Cardiac fibroblast (primary cell): ENCODE results near the gene AMDHD2.

Experiments
- DNase-seq, 2 donors: peaks; one replicate each; pipeline versions ENCODE4 v3.0.0 to v3.0.0-alpha.2; 2010; ENCODE audit warnings: low read depth in 2 of 2
- H3K4me3 ChIP-seq, 2 donors: replicated peaks in 1 of 2; 1 replicate in 1 of 2; 2 replicates in 1 of 2; pipeline ENCODE4 v1.5.1; 2011; ENCODE audit warnings: low read depth in 2 of 2, low read length in 2 of 2, mild to moderate bottlenecking in 2 of 2, moderate library complexity in 1 of 2
- CTCF ChIP-seq: IDR thresholded peaks from one replicate; pipeline ENCODE4 v1.5.1; 2011; ENCODE audit warnings: low read depth, mild to moderate bottlenecking, low read length, inconsistent platforms

AMDHD2 gene

GRCh38 chr16:2527071-2527783 lies 7.1 kb downstream of the AMDHD2 start:
- no peak overlapping the region for H3K4me3 ChIP-seq
- TF ChIP-seq CTCF, result no peak

GRCh38 chr16:2527784-2528100 lies 7.6 kb downstream of the AMDHD2 start:
- no peak for DNase-seq
- no peak overlapping the region for H3K4me3 ChIP-seq
- TF ChIP-seq CTCF, result no peak

More at GRCh38 chr16:2527071-2527783, 7.1 kb downstream of the AMDHD2 start:
- DNase-seq, result no peak

- no peak for TF ChIP-seq CTCF
- H3K4me3 ChIP-seq, result no peak overlapping the region
- DNase-seq, result no peak
These were observed 8.2 kb downstream of the AMDHD2 start for GRCh38 chr16:2528161-2529060.

- H3K4me3 ChIP-seq, result no peak overlapping the region
- no peak for TF ChIP-seq CTCF
- no peak for DNase-seq
These were observed 9.1 kb downstream of the AMDHD2 start for GRCh38 chr16:2529061-2529931.

- no peak overlapping the region for H3K4me3 ChIP-seq
- DNase-seq, result no peak
- TF ChIP-seq CTCF, result no peak
These were observed 9.9 kb downstream of the AMDHD2 start for GRCh38 chr16:2529961-2530628.
